NCI-H526 treated with DMSO at 0.1 percent for 48 hours (cell line): ENCODE data around the gene FGFBP2.
"Not testable (repeated sequence)": the region's sequence is repeated elsewhere in the genome, so short reads cannot be mapped to it uniquely, and the experiment has no call there.

Experiments
- DNase-seq: peaks from one replicate; lab custom pipeline; 2025; lab: John Stamatoyannopoulos, UW

Gene FGFBP2

DNA sequence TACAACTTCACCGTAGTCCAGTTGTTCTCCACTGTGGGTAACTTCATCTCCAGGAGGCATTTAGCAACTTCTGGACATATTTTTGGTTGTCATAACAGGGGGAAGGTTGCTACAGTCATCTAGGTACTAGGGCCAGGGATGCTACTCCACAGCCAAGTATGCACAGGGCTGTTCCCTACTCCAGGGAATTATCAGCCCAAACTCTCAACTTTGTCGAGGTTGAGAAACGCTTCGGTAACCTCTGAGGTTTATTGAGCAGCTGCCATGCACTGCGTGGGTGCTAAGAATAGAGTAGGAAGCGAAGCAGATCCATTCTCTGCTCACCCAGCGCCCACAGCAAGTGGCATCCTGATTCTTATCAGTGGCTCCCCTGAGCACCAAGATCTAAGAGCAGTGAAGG, 32.7 kb downstream of the FGFBP2 start:
- no peak for DNase-seq

DNA sequence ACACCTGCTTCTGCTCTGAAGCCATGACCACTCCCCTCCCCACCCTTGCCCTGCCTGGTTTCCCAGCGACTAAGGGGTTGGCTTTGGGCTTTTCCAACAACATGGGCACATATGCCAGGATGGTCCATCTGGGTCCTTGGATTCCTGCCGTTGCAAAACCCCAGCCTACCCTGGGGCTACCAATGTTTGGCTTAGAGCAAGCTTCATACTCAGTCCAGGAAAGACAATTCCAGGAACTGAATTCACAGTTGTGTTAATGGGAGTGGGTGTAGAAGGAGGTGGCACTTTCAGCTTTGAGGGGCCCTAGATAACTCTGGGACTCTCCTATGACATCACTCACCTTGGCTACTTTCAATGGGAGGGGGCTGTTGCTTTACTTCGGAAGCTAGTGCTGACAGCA, 33.4 kb downstream of the FGFBP2 start:
- no peak for DNase-seq

DNA sequence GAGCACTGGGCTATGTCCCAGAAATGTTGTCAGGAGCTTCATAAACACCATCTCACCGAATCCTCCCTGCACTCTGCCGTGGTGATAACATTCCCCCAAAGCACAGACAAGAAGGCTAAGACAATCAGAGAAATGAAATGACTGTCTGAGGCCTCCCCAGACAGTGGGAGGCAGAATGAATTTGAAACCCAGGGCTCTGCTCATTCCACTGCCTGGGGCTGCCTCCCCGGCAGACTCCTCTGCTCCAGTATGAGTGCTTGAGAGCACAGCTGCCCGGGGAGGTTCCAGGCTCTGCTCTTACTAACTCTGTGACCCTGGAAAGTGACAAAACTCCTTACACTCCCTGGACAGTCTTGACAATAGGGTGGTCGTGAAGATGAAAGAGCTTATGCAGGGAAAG, 34.1 kb downstream of the FGFBP2 start:
- DNase-seq = no peak

DNA sequence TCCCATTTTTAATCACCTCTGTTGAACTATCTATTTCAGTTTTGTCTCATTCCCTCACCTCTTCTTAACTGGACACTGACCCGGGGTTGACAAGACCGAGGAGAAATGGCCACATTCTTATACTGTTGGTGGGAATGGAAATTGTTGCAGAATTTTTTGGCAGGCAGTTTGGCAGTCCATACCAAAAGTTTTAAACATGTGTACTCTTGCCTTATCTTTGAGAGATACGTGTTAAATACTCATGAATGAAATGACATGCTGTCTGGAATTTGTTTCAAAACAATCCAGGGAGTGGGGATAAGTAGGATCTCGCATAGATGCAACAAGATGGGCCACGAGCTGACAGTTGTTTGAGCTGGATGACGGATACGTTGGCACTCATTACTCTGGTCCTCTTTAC, 36.5 kb downstream of the FGFBP2 start:
- DNase-seq = no peak

DNA sequence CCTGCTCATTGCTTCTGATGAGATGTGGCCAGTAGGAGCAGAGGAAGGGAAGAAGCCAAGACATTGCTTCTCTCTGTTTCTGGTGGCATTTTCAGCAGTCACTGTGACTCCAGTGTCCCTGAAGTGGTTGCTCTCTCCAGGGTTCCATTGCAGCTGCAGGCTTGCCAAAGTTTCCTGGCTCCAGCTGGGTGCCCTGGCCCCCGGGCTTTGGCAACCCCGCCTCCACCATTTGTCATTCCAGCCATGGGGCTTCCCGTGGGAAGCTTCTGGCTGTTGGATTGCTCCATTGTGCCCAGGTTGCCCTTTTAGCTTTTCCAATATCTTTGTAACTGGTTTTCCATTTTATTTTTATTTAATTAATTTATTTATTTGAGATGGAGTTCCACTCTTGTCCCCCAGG, 37.1 kb downstream of the FGFBP2 start:
- no peak for DNase-seq

DNA sequence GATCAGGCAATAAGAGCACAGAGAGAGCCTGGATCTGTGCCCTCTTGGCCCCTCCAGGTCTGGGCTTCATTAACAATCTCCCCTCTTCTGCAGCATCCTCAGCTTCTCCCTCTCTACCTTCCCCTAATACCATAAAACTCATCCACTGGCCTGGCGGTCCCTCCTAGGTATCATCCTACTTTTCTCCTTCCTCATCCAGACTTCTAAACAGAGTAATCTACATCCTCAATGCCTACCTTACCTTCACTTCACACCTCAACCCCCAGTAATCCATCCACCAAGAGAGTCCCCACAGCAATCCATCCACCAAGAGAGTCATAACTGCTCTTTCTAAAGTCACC, 41.4 kb downstream of the FGFBP2 start:
- no peak for DNase-seq

DNA sequence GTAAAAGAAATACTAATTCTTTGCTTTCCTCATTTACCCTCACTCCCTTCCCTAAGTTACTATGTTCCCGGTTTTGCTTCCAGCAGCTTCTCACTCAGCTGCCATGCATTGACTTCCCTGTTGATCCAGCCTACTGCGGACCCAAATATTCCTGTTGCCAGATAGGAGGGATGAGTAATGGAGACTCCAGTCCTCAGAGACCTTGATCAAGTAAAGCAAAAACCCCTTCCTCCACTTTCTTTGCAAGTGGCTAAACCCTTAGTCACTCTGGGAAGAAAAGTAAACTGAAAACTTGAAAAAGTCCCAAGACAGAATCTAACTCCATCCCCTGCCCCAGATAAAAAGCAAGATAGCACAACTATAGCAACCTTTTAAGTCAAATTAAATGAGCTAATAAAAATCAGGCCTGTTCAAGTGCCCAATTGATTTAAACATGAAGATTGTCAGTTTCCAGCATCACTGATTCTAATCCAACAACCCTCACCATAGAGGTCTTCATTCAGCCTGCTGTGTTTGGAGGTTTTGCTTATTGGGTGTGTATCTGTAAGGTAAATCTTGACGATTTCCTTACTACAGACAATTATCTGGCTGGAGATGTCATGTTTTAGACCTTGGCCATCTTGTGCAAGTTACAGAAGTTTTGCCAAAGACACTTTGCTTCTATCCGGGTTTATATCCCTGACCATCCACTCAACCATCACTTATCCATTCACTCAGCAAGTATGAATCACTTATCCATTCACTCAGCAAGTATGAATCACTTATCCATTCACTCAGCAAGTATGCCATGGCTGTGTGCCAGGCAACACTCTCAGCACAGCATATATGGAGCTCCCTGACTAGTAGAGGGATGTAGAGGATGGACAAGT, 42.0 kb downstream of the FGFBP2 start:
- no peak for DNase-seq

DNA sequence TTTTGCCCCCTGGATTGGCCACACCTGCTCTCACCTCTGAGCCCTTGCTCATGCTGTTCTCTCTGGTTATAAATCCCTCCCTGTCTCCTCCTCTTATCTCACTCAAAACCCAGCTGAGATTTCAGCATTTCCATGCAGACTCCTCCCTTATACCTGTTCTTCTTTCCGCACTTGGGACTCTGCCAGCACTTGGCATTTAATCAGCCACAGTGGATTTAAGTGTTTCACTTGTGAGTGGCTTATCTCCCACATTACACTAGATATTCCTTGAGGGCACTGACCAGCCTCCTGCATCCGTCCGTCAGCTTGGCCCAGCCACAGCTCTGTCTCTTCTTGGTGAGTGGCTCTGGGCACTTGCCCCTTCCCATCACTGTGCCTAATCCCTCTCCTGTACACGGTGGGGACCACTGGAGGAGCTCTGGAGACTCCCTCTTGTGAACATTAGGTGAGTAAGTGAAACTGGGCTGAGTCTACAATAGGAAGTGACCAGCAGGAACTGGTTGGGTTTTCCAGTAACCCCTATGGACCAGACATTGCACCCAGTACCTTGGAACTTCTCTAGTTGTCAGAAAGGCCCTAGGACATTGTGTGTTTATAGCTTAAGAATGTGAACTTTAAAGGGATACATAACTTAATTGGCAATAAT, 44.4 kb downstream of the FGFBP2 start:
- no peak for DNase-seq

DNA sequence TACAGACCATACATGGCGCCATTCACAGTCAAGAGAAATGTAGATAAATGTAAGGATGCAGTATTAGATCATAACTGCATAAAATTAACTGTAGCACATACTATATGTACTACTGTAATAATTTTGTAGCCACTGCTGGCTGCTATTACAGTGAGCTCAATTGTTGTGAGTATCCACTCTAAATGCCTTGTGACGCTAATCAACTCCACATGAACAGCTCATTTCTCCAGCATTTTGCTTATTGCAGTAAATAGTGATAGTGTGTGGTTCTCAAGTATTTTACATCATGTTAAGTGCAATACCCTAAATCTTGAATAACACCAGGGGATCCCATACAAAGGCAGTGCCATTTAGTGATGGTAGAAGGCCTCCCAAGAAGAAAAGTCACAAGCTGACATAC, 45.7 kb downstream of the FGFBP2 start:
- DNase-seq = no peak

DNA sequence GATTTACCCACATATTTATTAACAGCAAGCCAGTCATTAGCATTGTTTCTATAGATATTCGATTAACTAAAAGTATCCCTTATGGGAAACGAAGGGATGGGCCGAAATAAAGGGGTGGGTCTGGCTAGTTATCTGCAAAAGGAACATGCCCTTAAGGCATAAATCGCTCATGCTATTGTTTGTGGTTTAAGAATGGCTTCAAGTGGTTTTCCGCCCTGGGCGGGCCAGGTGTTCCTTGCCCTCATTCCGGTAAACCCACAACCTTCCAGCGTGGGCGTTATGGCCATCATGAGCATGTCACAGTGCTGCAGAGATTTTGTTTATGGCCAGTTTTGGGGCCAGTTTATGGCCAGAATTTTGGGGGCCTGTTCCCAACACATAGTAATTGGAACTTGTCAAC, 46.6 kb downstream of the FGFBP2 start:
- DNase-seq = not testable (repeated sequence)

DNA sequence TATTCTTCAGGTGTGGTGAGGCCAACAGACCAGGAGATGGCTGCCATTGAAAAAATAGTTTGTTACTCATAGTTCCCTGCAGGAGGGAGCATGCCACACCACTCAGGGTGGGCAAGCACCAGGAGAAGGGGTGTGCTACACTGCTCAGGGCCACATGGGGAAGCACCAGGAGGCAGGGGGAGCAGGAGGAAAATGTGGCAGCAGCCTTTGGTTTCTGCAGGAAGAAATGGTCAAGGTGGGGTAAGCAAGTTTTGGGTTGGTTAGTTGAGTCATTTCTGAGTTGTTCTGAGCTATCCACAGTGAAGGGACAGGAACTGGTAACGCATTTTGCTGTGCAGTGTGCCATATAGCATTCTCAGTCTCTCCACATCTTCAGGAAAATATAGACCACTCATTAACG, 48.2 kb downstream of the FGFBP2 start:
- DNase-seq = no peak

DNA sequence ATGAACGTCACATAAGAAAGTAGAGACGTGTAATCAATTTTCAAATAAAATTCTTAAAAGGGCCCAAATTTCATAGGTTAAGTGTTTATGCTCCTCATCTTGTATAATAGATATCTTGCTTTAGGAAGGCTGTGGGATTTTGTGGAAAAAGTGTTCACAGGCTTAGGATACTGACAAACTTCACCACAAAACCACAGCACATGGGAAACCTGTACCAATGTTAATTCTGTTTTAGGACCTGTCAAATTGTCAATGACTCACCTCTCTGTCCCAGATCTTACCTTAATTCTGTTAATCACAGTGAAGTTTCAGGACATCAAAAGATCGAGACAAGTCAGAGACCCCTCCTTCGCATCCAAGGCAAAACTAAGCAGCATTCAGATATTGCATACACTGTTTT, 48.7 kb downstream of the FGFBP2 start:
- no peak for DNase-seq

DNA sequence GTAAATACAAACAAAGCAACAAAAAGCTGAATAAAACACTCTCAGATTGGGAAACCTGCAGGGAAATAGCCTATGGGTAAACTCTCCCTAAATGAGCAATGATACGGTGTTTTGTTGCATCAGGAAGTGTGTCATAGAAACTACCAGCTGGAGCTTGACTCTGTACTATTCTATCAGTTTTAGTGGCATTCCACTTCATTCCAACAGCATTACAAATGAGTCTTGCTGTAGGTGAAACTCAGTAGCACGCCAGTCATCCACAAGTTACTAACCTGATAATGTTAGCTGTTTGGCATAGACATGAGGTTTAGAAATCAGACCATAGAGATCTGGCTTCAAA, 49.4 kb downstream of the FGFBP2 start:
- DNase-seq = no peak

DNA sequence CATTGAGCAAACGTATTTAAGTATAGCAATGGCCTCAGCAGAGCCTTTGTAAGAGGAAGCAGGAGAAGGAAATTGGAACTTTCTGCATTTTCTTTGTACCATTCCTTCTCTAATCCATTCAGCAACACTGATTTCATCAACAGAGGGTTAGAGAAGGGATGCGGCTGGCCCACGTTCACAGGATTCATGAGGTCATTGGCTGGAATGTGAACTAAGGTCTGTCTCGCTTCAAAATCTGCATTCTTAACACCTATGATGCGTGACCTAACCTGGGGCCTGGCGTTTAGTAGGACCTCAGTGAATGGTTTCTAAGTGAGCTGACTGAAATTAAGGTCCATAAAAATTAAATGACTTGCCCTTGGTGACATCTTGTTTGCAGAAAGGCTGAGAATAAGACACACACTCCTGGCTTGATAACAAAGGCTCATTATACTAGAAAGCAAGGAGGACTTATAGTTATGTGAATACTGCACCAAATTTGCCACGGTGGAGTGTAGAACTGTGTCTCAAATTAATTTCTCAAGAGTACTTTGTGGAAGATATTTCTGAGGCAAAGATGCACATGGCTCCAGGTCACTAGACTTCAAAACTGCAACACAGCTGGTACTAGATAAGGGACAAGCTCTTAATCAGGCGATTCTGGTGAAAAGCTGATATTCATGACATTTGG, 49.9 kb downstream of the FGFBP2 start:
- no peak for DNase-seq

DNA sequence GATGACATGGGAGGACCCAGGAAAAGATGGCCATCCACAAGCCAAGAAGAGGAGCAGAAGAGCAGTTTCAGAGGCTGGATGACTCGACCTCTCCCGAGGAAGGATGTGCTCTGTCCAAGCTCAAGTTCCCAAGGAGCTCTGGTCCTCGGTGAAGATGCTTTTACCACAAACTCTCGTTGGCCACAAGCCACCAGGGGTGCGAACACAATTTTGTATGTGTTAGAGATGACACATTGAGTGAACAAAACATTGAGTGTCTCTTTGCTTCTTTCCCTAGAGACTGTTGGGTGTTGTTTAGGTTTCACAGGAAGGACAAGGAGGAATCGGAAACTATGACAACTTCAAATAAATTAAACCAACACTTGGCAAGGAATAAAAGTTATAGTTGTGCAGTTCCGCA, 50.7 kb downstream of the FGFBP2 start:
- DNase-seq = no peak
